Loucy (cell line): ENCODE data around the gene KIF4A.

ENCODE experiments used
- H2AFZ ChIP-seq: fragments of 200-600 bp; sonication (generic); 2 replicates; pipeline ENCODE4 v1.6.0; 2016; ENCODE audit warnings: antibody characterized with exemption, mild to moderate bottlenecking, low read length, moderate library complexity
- H3F3A ChIP-seq: fragments of 200-600 bp; 2 replicates; pipeline ENCODE4 v1.6.0; 2016; ENCODE audit warnings: antibody characterized with exemption, low read depth, mild to moderate bottlenecking
- H3K27me3 ChIP-seq: fragments of 200-600 bp; sonication (generic); 2 replicates; pipeline ENCODE4 v1.6.1; 2014; ENCODE audit warnings: low read length, mild to moderate bottlenecking; ENCODE audit not compliant: insufficient read depth, poor library complexity, severe bottlenecking
- H3K36me3 ChIP-seq: fragments of 200-600 bp; sonication (generic); 2 replicates; pipeline ENCODE4 v1.6.1; 2016; ENCODE audit warnings: low read length; ENCODE audit not compliant: insufficient read depth
- H3K4me1 ChIP-seq: fragments of 200-600 bp; sonication (generic); 2 replicates; pipeline ENCODE4 v1.5.1; 2014; ENCODE audit warnings: low read length, mild to moderate bottlenecking; ENCODE audit not compliant: insufficient read depth, poor library complexity, severe bottlenecking
- H3K4me2 ChIP-seq: fragments of 200-600 bp; sonication (generic); 2 replicates; pipeline ENCODE4 v1.6.0; 2014; ENCODE audit warnings: antibody characterized with exemption, low read length, low read depth, mild to moderate bottlenecking; ENCODE audit not compliant: poor library complexity, severe bottlenecking
- H3K4me3 ChIP-seq: fragments of 200-600 bp; sonication (generic); 2 replicates; pipeline ENCODE4 v1.5.1; 2014; ENCODE audit warnings: low read length, mild to moderate bottlenecking, mixed read lengths; ENCODE audit not compliant: poor library complexity, severe bottlenecking
- H3K79me2 ChIP-seq: fragments of 200-600 bp; sonication (generic); 2 replicates; pipeline ENCODE4 v1.6.1; 2014; ENCODE audit warnings: low read length; ENCODE audit not compliant: insufficient read depth
- H3K9ac ChIP-seq: fragments of 200-600 bp; sonication (generic); 2 replicates; pipeline ENCODE4 v1.6.0; 2014; ENCODE audit warnings: mild to moderate bottlenecking, low read depth, low read length, moderate library complexity; ENCODE audit not compliant: poor library complexity, severe bottlenecking
- H3K9me2 ChIP-seq: fragments of 200-600 bp; sonication (generic); replicated peaks from 2 replicates; pipeline ENCODE4 v1.6.1; 2016; ENCODE audit warnings: low read depth, low read length, mixed read lengths
- H3K9me3 ChIP-seq: fragments of 200-600 bp; sonication (generic); 2 replicates; pipeline ENCODE4 v1.6.1; 2014; ENCODE audit warnings: mild to moderate bottlenecking, antibody characterized with exemption, low read length, low read depth; ENCODE audit not compliant: insufficient read depth
- H4K20me1 ChIP-seq: fragments of 200-600 bp; sonication (generic); 2 replicates; pipeline ENCODE4 v1.6.0; 2014; ENCODE audit warnings: antibody characterized with exemption, low read length, mild to moderate bottlenecking; ENCODE audit not compliant: insufficient read depth, poor library complexity, severe bottlenecking
- CTCF ChIP-seq: fragments of 200-600 bp; sonication (generic); conservative IDR thresholded peaks from 2 replicates; pipeline ENCODE4 v1.5.1; 2014; ENCODE audit warnings: mild to moderate bottlenecking, antibody characterized with exemption, low read length
- EZH2phosphoT487 ChIP-seq: fragments of 200-600 bp; IDR thresholded peaks from 2 replicates; pipeline ENCODE4 v1.6.1; 2018; ENCODE audit warnings: antibody characterized with exemption, mild to moderate bottlenecking, moderate library complexity, borderline replicate concordance

KIF4A gene

GRCh38 chrX:70352496-70352895 is 62.6 kb downstream of the KIF4A start:
- H4K20me1 ChIP-seq, result no peaks in the 10 kb centered on the region
- peaks cover 23% of the 10 kb centered on the region; the same call in 1 of the 2 replicates for H3K36me3 ChIP-seq
- no peaks in the 10 kb centered on the region for H3K4me1 ChIP-seq
- H3K9me3 ChIP-seq, result no peaks in the 10 kb centered on the region
- H3K4me3 ChIP-seq, result no peak overlapping the region
- H3F3A ChIP-seq, result no peaks in the 10 kb centered on the region
- no peak overlapping the region for H3K4me2 ChIP-seq
- H3K27me3 ChIP-seq, result no peaks in the 10 kb centered on the region
- H3K9ac ChIP-seq, result no peak overlapping the region
- no peak overlapping the region for H2AFZ ChIP-seq
- TF ChIP-seq EZH2phosphoT487 (no peak), CTCF (no peak)
- no peaks in the 10 kb centered on the region for H3K9me2 ChIP-seq
- no peaks in the 10 kb centered on the region for H3K79me2 ChIP-seq

GRCh38 chrX:70353514-70353913 is 63.6 kb downstream of the KIF4A start:
- no peaks in the 10 kb centered on the region for H4K20me1 ChIP-seq

GRCh38 chrX:70354716-70355115 is 64.8 kb downstream of the KIF4A start:
- Histone ChIP-seq H3K27me3 (no peaks in the 10 kb centered on the region), H2AFZ (no peak overlapping the region), H3K4me2 (no peak overlapping the region), H3K36me3 (peaks cover 33% of the 10 kb centered on the region; the same call in 1 of the 2 replicates), H3K9ac (no peak overlapping the region), H3K4me3 (no peak overlapping the region), H3K4me1 (no peaks in the 10 kb centered on the region), H4K20me1 (no peaks in the 10 kb centered on the region), H3K79me2 (no peaks in the 10 kb centered on the region), H3F3A (no peaks in the 10 kb centered on the region), H3K9me3 (no peaks in the 10 kb centered on the region), H3K9me2 (no peaks in the 10 kb centered on the region)
- no peak for TF ChIP-seq CTCF
- TF ChIP-seq EZH2phosphoT487, result no peak

More at GRCh38 chrX:70353514-70353913, 63.6 kb downstream of the KIF4A start:
- Histone ChIP-seq H3K9ac (no peak overlapping the region), H3K9me2 (no peaks in the 10 kb centered on the region), H2AFZ (no peak overlapping the region), H3F3A (no peaks in the 10 kb centered on the region), H3K9me3 (no peaks in the 10 kb centered on the region), H3K36me3 (peaks cover 23% of the 10 kb centered on the region; the same call in 1 of the 2 replicates), H3K4me3 (no peak overlapping the region), H3K27me3 (no peaks in the 10 kb centered on the region), H3K4me2 (no peak overlapping the region), H3K79me2 (no peaks in the 10 kb centered on the region), H3K4me1 (no peaks in the 10 kb centered on the region)
- TF ChIP-seq CTCF (no peak), EZH2phosphoT487 (no peak)
